Astrocyte of the spinal cord (primary cell): Measurements from ENCODE around the gene MTFP1.

ENCODE experiments used
- DNase-seq: peaks from one replicate; pipeline ENCODE4 v3.0.0; 2011; ENCODE audit warnings: low read depth, low spot score
- H3K4me3 ChIP-seq: 2 replicates; pipeline ENCODE4 v1.5.1; 2011; ENCODE audit warnings: low read depth, mild to moderate bottlenecking, low read length, moderate library complexity
- in situ Hi-C: cut with HindIII; loops from 2 replicates; pipeline ENCODE4 v1.10.0; 2017; ENCODE audit warnings: low sequenced_read_pairs
- TF ChIP-seq, protein P1 (sequence below): IDR thresholded peaks from 2 replicates; pipeline ENCODE4 v1.5.1; 2012; ENCODE audit warnings: low read depth, mild to moderate bottlenecking, low read length, inconsistent platforms

MTFP1 gene

GRCh38 chr22:30404307-30404706, 21.3 kb upstream of the MTFP1 start:
- TF ChIP-seq, protein P1, sequence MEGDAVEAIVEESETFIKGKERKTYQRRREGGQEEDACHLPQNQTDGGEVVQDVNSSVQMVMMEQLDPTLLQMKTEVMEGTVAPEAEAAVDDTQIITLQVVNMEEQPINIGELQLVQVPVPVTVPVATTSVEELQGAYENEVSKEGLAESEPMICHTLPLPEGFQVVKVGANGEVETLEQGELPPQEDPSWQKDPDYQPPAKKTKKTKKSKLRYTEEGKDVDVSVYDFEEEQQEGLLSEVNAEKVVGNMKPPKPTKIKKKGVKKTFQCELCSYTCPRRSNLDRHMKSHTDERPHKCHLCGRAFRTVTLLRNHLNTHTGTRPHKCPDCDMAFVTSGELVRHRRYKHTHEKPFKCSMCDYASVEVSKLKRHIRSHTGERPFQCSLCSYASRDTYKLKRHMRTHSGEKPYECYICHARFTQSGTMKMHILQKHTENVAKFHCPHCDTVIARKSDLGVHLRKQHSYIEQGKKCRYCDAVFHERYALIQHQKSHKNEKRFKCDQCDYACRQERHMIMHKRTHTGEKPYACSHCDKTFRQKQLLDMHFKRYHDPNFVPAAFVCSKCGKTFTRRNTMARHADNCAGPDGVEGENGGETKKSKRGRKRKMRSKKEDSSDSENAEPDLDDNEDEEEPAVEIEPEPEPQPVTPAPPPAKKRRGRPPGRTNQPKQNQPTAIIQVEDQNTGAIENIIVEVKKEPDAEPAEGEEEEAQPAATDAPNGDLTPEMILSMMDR: no peak
- H3K4me3 ChIP-seq: no peak overlapping the region
- no peak for DNase-seq
- in situ Hi-C loops: no loop called here

DNA sequence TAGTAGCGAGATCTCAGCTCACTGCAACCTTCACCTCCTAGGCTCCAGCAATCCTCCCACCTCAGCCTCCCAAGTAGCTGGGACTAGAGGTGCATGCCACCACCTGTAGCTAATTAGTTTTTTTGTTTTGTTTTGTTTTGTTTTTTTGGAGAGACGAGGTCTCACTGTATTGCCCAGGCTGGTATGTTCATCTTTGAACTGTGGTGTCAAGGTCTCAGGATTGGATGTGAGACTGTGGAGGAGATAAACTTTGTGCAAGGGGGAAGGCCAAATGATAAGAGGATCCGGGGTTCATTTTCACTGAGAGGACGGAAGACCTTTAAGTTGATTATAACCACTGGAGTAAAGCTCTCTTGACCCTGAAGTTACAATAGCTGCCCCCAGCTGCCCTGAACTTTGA, 19.8 kb upstream of the MTFP1 start:
- in situ Hi-C loops: no loop called here
- no peak overlapping the region for H3K4me3 ChIP-seq
- DNase-seq: no peak
- TF ChIP-seq, protein P1: no peak

GRCh38 chr22:30406400-30406799, 19.2 kb upstream of the MTFP1 start:
- DNase-seq: no peak
- H3K4me3 ChIP-seq: no peak overlapping the region
- TF ChIP-seq, protein P1: no peak
- in situ Hi-C loops: no loop called here

- TF ChIP-seq, protein P1: no peak
- in situ Hi-C loops: no loop called here
- DNase-seq: peak; percentile 64
- no peak overlapping the region for H3K4me3 ChIP-seq
Measured at GRCh38 chr22:30408388-30409102, 17.0 kb upstream of the MTFP1 start.

- no peak for DNase-seq
- no peak overlapping the region for H3K4me3 ChIP-seq
- in situ Hi-C loops: no loop called here
- TF ChIP-seq, protein P1: no peak
Measured at GRCh38 chr22:30411780-30412179, 13.8 kb upstream of the MTFP1 start.

DNA sequence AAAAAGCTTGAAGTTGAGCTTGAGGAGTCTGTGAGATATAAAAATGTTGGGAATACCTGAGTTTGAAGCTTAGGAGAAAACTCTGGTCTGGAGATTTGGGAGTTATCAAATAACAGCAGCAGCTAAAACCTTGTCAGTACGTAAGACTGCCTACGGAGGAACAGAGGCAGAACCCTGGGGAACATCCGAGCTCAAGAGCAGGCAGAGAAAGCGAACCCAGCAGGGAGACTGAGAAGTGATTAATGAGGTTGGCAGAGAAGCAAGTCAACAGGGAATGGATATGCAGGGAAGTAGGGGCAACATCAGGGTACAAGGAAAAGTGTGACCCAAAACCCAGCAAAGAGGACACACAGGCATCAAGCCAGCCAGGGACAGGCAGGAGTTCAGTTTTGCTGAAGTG, 12.6 kb upstream of the MTFP1 start:
- TF ChIP-seq, protein P1: no peak
- in situ Hi-C loops: no loop called here
- DNase-seq: no peak
- no peak overlapping the region for H3K4me3 ChIP-seq
